Naive B cell (primary cell): ENCODE data around the gene NEK9. TPM values are rescaled to one million over a fixed set of nuclear protein-coding genes. Genes with fewer than 3 reads are reported as not detected.

Source experiments
- ATAC-seq, 2 donors: fragments of 150-1000 bp; cut with Tn5 transposase; 2 replicates each; pipeline ENCODE4 v1.10.0; 2021; ENCODE audit warnings: low read depth in 2 of 2, mild to moderate bottlenecking in 2 of 2, moderate library complexity in 2 of 2
- DNase-seq: peaks from one replicate; pipeline ENCODE4 v3.0.0; 2022
- H3K27ac Mint-ChIP-seq, 6 donors: one replicate each; pipeline ENCODE4 v1.8.0; 2020 to 2022; ENCODE audit warnings: mild to moderate bottlenecking in 6 of 6, mixed read lengths in 6 of 6, moderate library complexity in 5 of 6, inconsistent platforms in 2 of 6
- H3K27me3 Mint-ChIP-seq, 3 donors: one replicate each; pipeline ENCODE4 v1.8.0; 2021 to 2022; ENCODE audit warnings: mixed read lengths in 3 of 3, mild to moderate bottlenecking in 1 of 3
- H3K36me3 Mint-ChIP-seq, 2 donors: one replicate each; pipeline ENCODE4 v1.8.0; 2020 to 2022; ENCODE audit warnings: mixed read lengths in 2 of 2, inconsistent platforms in 1 of 2, mild to moderate bottlenecking in 1 of 2
- H3K4me1 Mint-ChIP-seq, 3 donors: one replicate each; pipeline ENCODE4 v1.8.0; 2020 to 2022; ENCODE audit warnings: mixed read lengths in 3 of 3, inconsistent platforms in 1 of 3, mild to moderate bottlenecking in 1 of 3, moderate library complexity in 1 of 3
- H3K4me3 Mint-ChIP-seq, 8 donors: one replicate each; pipeline ENCODE4 v1.8.0; 2020 to 2022; ENCODE audit warnings: mild to moderate bottlenecking in 8 of 8, mixed read lengths in 8 of 8, moderate library complexity in 8 of 8, inconsistent platforms in 2 of 8
- H3K9me3 Mint-ChIP-seq, 7 donors: one replicate each; pipeline ENCODE4 v1.8.0; 2020 to 2022; ENCODE audit warnings: mixed read lengths in 7 of 7, mild to moderate bottlenecking in 5 of 7, inconsistent platforms in 2 of 7, moderate library complexity in 1 of 7
- polyA plus RNA-seq, 6 donors: library from polyadenylated mRNA; unstranded; fragments of 300-500 nt; fragmentation: Illumina TruSeq; gene quantifications; one replicate each; pipeline ENCODE4 v1.2.3, GENCODE V29; 2021; ENCODE audit warnings: low read depth in 6 of 6

NEK9 gene
- polyA plus RNA-seq, 6 donors from 2014 or later = 9.4 to 22.7 (median 16.1) TPM

DNA sequence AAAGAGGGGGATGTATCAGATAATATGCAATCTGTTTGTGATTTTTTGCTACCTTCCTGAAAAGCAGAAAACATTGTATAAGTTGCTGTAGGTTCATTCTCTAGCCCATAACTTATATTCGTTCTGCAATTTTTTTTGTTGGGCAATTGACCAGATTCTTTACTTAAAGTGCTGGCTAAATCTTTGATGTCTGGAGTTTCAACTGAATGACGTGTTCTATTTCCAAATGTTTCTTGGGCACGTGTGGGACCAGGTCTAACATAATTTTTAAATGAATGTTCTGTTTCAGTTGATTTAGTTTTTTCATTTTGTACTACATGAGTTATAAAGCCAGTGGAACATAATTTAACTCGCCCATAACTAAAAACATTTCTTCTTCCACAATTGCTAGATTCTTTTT, 79.3 kb downstream of the NEK9 start:
- H3K4me3 Mint-ChIP-seq = peak overlapping the region in 1 of 8 donors; percentile 45
- H3K9me3 Mint-ChIP-seq = no peaks in the 10 kb centered on the region
- H3K27me3 Mint-ChIP-seq = no peaks in the 10 kb centered on the region
- peaks cover 22 to 23% (median 22%) of the 10 kb centered on the region in 3 donors for H3K4me1 Mint-ChIP-seq
- no peak overlapping the region for H3K27ac Mint-ChIP-seq
- DNase-seq (no peak), ATAC-seq (no peak)
- H3K36me3 Mint-ChIP-seq = no peaks in the 10 kb centered on the region

DNA sequence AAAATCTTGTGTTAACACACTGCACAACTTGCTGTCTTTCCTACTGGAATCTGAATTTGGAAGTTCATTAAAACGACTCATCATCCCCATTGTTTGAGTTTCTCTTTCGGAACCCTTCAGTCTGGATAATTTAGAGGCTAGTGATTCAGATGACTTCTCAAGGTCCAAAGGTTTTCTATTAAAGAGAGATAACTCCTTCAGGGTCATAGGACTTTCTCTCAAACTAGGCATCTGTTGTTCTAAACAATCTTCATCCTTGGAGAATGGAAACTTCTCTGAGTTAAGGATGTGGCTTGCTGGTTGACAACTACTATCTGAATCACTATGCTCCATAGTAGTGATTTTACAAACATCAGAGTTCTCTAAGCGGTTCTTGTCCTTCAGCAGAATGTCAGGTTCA, 79.9 kb downstream of the NEK9 start:
- H3K4me3 Mint-ChIP-seq = no peak overlapping the region
- ATAC-seq (no peak), DNase-seq (no peak)
- no peaks in the 10 kb centered on the region for H3K36me3 Mint-ChIP-seq
- H3K9me3 Mint-ChIP-seq = no peaks in the 10 kb centered on the region
- peak overlapping the region in 1 of 6 donors; percentile 10 for H3K27ac Mint-ChIP-seq
- peaks cover 22 to 26% (median 22%) of the 10 kb centered on the region in 3 donors for H3K4me1 Mint-ChIP-seq
- H3K27me3 Mint-ChIP-seq = no peaks in the 10 kb centered on the region

DNA sequence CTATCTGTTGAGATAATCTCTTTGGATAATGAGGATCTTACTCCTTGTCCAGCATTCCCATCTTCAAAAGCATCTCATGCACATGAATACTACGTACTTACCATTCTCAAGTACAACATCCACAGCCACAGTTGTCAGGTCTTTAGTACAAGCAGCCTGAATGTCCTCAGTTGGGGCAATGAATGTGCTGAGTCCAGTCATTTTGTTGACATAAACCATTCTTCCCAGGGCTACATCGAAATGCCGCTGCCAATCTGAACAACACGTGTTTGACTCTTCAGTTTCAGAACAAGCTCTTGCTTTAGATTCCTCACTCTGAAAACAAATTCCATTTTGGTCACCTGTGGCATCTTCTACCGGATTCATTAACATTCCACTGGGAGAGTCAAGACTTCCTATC, 80.6 kb downstream of the NEK9 start:
- no peak for DNase-seq
- no peaks in the 10 kb centered on the region for H3K27me3 Mint-ChIP-seq
- H3K27ac Mint-ChIP-seq = no peak overlapping the region
- ATAC-seq = no peak
- no peaks in the 10 kb centered on the region for H3K36me3 Mint-ChIP-seq
- peaks cover 19 to 23% (median 20%) of the 10 kb centered on the region in 3 donors for H3K4me1 Mint-ChIP-seq
- no peaks in the 10 kb centered on the region for H3K9me3 Mint-ChIP-seq
- no peak overlapping the region for H3K4me3 Mint-ChIP-seq

DNA sequence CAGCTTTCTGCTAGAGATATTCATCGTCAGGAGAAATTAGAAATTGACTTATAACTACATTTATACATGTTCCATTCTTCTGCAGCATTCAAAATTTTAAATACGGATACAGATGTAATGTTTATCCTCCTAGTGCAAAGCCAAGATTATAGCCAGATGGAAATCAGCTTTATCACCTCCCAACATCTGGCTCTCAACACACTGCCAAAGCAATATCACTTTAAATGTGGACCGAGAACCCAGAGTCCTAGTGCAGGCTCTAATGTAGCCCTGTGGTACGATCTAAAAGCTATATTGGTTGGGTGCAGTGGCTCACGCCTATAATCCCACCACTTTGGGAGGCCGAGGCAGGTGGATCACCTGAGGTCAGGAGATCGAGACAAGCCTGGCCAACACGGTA, 82.1 kb downstream of the NEK9 start:
- ATAC-seq (no peak), DNase-seq (no peak)
- Mint-ChIP-seq H3K4me3 (no peak overlapping the region), H3K27ac (no peak overlapping the region), H3K4me1 (peaks cover 9 to 13% (median 11%) of the 10 kb centered on the region in 3 donors), H3K36me3 (no peaks in the 10 kb centered on the region), H3K27me3 (no peaks in the 10 kb centered on the region), H3K9me3 (no peaks in the 10 kb centered on the region)

DNA sequence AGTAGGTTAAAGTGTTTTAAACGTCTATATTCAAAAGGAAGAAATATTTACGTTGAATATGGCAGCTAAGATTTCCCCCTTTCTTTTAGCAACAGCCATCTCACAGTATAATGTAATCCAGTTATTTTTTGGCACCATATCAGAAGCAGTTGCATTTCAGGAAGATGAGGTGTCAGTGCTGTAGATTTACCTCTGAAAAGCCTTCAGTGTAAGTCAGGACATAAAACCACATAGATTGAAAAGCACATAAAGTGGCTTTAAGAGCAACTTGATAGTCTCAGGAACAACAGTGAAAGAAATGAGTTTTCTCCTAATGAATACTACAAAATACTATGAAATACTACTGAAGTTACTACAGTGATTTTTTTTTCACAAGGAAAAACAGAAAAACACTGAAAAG, 82.5 kb downstream of the NEK9 start:
- H3K9me3 Mint-ChIP-seq = no peaks in the 10 kb centered on the region
- ATAC-seq = no peak
- no peak overlapping the region for H3K27ac Mint-ChIP-seq
- no peak overlapping the region for H3K4me3 Mint-ChIP-seq
- peaks cover 9 to 13% (median 9%) of the 10 kb centered on the region in 3 donors for H3K4me1 Mint-ChIP-seq
- H3K27me3 Mint-ChIP-seq = no peaks in the 10 kb centered on the region
- no peaks in the 10 kb centered on the region for H3K36me3 Mint-ChIP-seq
- no peak for DNase-seq

DNA sequence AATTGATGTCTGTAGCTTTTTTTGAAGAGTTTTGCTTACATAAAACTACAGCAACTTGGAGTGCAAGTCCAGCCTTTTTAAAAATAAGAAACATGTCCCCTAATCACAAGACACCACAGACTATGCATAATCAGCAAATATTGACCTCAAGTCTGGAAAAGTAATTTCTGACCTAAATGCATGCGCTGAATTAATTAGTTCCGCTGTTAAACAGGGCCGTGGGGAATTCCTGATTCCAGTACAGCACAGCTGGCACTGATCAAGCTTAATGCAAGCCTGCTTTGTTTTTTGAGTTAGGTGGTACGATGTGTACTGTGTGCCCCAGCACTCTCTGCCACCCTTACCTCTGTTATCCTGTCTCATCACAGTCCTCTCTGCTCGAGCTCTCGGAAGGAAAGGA, 84.8 kb downstream of the NEK9 start:
- H3K4me3 Mint-ChIP-seq = no peak overlapping the region
- ATAC-seq = no peak
- peaks cover 4 to 13% (median 9%) of the 10 kb centered on the region in 3 donors for H3K4me1 Mint-ChIP-seq
- H3K27me3 Mint-ChIP-seq = no peaks in the 10 kb centered on the region
- no peaks in the 10 kb centered on the region for H3K9me3 Mint-ChIP-seq
- H3K36me3 Mint-ChIP-seq = peaks cover 4 to 7% of the 10 kb centered on the region in 2 donors
- no peak overlapping the region for H3K27ac Mint-ChIP-seq
- DNase-seq = no peak

DNA sequence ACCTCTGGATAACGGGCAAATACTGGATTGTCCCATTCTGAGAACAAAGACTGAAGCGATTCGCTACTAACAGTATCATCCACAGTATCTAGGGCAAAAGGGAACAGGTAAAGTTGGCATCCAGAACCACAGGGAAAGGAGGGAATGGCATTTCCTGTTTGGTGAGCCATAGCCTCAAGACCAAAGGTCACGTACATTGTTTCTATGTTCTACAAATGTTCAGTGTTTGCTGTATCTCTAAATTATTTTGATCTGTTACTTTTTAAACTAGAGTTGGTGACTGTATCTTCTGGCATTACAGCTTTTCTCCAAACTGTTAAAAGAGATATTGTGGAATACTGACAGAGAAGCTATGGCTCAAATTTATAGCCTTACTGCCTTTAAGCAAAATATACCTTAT, 85.2 kb downstream of the NEK9 start:
- DNase-seq (no peak), ATAC-seq (no peak)
- Mint-ChIP-seq H3K9me3 (no peaks in the 10 kb centered on the region), H3K4me3 (no peak overlapping the region), H3K4me1 (peaks cover 4 to 13% (median 9%) of the 10 kb centered on the region in 3 donors), H3K27ac (no peak overlapping the region), H3K36me3 (peaks cover 4 to 7% of the 10 kb centered on the region in 2 donors), H3K27me3 (no peaks in the 10 kb centered on the region)

DNA sequence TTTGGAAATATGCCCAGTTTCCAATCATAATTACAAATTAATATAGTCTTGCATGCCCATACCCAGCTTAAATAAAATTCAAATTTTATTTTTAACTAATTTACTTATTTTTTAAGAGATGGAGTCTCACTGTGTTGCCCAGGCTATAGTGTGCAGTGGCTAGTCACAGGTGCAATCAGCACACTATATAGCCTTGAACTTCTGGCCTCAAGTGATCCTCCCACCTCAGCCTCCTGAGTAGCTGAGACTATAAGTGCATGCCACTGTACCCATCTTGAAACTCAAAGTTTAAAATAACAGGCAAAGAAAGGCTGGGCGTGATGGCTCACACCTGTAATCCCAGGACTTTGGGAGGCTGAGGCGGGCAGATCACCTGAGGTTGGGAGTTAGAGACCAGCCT, 85.9 kb downstream of the NEK9 start:
- DNase-seq (no peak), ATAC-seq (no peak)
- Mint-ChIP-seq H3K27me3 (no peaks in the 10 kb centered on the region), H3K27ac (no peak overlapping the region), H3K9me3 (no peaks in the 10 kb centered on the region), H3K36me3 (peaks cover 5 to 9% of the 10 kb centered on the region in 2 donors), H3K4me1 (peaks cover 4 to 13% (median 9%) of the 10 kb centered on the region in 3 donors), H3K4me3 (no peak overlapping the region)

DNA sequence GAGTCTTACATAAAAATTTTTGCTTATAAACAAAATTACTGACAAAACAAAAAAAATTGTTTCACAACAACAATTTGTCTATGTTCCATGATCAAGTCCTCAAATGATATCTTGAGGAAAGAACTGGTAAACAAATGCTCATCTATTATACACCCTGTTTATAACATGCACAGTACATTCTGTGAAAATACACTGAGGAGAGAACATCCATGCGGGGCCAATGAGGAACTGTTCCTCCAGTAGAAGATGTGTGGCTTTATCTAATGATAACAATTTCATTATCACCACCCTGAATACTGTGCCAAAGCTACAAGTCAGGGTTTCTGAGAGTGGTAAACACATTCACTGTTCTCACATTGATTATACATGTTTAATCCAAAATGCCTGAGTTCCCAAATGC, 86.3 kb downstream of the NEK9 start:
- Mint-ChIP-seq H3K27me3 (no peaks in the 10 kb centered on the region), H3K36me3 (peaks cover 10 to 13% of the 10 kb centered on the region in 2 donors), H3K9me3 (no peaks in the 10 kb centered on the region), H3K4me3 (no peak overlapping the region), H3K4me1 (peaks cover under 1 to 8% (median 4%) of the 10 kb centered on the region in 3 donors), H3K27ac (no peak overlapping the region)
- ATAC-seq = no peak
- DNase-seq = no peak

DNA sequence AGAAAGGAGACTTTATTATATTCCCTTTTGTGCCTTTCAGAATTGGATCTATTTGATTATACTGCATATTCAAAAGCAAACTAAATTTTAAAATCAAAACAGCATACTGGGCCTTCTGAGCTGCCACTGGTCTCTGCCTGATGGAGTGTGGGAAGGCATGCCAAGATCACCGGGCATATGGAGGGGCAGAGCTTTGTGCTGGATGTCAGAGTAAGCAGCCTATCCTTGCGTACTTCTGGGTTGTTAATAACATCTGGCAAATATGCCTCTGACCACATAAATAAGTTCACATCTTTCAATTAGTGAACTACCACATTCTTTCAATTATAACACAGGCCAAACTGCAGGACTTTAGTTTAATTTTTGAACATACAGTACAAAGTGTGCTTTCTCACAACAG, 93.9 kb downstream of the NEK9 start:
- no peak for DNase-seq
- Mint-ChIP-seq H3K4me3 (no peak overlapping the region), H3K36me3 (peaks cover 7 to 25% of the 10 kb centered on the region in 2 donors), H3K27ac (no peak overlapping the region), H3K27me3 (no peaks in the 10 kb centered on the region), H3K4me1 (no peaks in the 10 kb centered on the region), H3K9me3 (no peaks in the 10 kb centered on the region)
- no peak for ATAC-seq

DNA sequence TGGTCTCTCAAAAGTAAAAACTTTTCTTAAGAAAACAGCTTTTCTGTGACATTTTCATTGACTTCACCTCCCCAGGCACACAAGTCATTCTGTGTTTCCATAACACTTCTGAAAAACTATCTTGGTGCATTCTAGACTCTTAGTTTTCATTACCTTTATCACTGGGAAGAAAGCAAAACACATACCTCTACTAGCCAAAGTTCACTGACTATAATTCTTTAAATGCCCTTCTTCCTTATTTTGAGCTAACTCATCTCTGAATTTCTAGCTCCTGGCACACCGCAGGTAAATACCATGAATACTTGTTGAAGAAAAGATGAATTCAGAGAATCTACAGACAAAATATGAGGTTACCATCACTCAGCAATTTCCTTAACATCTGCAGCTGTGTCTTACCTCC, 96.7 kb downstream of the NEK9 start:
- no peaks in the 10 kb centered on the region for H3K27me3 Mint-ChIP-seq
- DNase-seq (no peak), ATAC-seq (no peak)
- H3K4me1 Mint-ChIP-seq = no peaks in the 10 kb centered on the region
- H3K4me3 Mint-ChIP-seq = no peak overlapping the region
- H3K9me3 Mint-ChIP-seq = no peaks in the 10 kb centered on the region
- H3K27ac Mint-ChIP-seq = no peak overlapping the region
- H3K36me3 Mint-ChIP-seq = peaks cover 0 to 20% of the 10 kb centered on the region in 2 donors

Other genes starting within 250 kb of the NEK9 start
- 10 to 100 TPM in 1 of 6 donors, 1 to 10 TPM in 5; 6.6 to 10.5 (median 8.2) TPM for gene DLST, start 245.1 kb downstream of the NEK9 start, polyA plus RNA-seq
- gene RPS6KL1, start 203.8 kb downstream of the NEK9 start, polyA plus RNA-seq = under 1 TPM in 2 of 6 donors, not detected in 4; 0.34 to 0.42 TPM
- gene PGF, start 171.5 kb downstream of the NEK9 start, polyA plus RNA-seq = under 1 TPM in 4 of 6 donors, not detected in 2; 0.13 to 0.65 (median 0.15) TPM
- gene EIF2B2, start 124.1 kb downstream of the NEK9 start, polyA plus RNA-seq = 10 to 100 TPM; 19.7 to 31.8 (median 26.2) TPM
- 10 to 100 TPM in 4 of 6 donors, 1 to 10 TPM in 2; 6.4 to 17.3 (median 10.5) TPM for gene MLH3, start 75.6 kb downstream of the NEK9 start, polyA plus RNA-seq
- gene ACYP1, start 63.0 kb downstream of the NEK9 start, polyA plus RNA-seq = 10 to 100 TPM; 12.0 to 21.8 (median 17.2) TPM
- gene ZC2HC1C, start 57.4 kb downstream of the NEK9 start, polyA plus RNA-seq = 1 to 10 TPM in 1 of 6 donors, under 1 TPM in 4, not detected in 1; 0.15 to 1.2 (median 0.48) TPM
- 100 to 1,000 TPM; 228 to 283 (median 252) TPM for gene TMED10, start 49.6 kb upstream of the NEK9 start, polyA plus RNA-seq
- 1,000 to 10,000 TPM in 5 of 6 donors, 100 to 1,000 TPM in 1; 863 to 3,933 (median 2,927) TPM for gene FOS, start 151.8 kb upstream of the NEK9 start, polyA plus RNA-seq